HepG2 (cell line): ENCODE data around the gene ZNF597. TPM values are rescaled to one million over a fixed set of nuclear protein-coding genes. Genes with fewer than 3 reads are reported as not detected.
A peak's percentile ranks its signal among the peaks of the same experiment; 100 is the strongest.

ENCODE experiments used
- ATAC-seq: fragments of 200-7000 bp; cut with Tn5 transposase; 3 replicates; pipeline ENCODE4 v1.9.1; 2020; ENCODE audit warnings: mild to moderate bottlenecking, moderate library complexity
- BruUV-seq: library from RNA; stranded (reverse); fragments of 400-500 nt; replicated peaks from 2 replicates; lab custom pipeline; 2021; lab: Mats Ljungman, UMichigan
- CTCF ChIA-PET: fragments of 300-600 bp; formaldehyde crosslinking; extraction: SDS; loops from one replicate; lab custom pipeline; 2021; ENCODE audit warnings: low total read pairs, inconsistent platforms, low intra/inter-chr PET ratio; lab: Yijun Ruan, JAX
- POLR2A ChIA-PET: fragments of 350-600 bp; sonication (Branson Sonifier 250); formaldehyde crosslinking; loops from one replicate; lab custom pipeline; 2020; ENCODE audit warnings: antibody characterized with exemption, inconsistent platforms; lab: Yijun Ruan, JAX
- DNase-seq: peaks from one replicate; pipeline ENCODE4 v3.0.0-alpha.2; 2015; ENCODE audit warnings: low spot score
- FAIRE-seq: peaks from 3 replicates; lab custom pipeline; 2011; peaks lifted over from hg19 to GRCh38; lab: Jason Lieb, UNC
- H2AFZ ChIP-seq: one replicate; pipeline ENCODE4 v1.6.1; 2011; ENCODE audit warnings: low read length, inconsistent platforms
- H3K27ac ChIP-seq: fragments of 300-600 bp; 3 replicates; pipeline ENCODE4 v1.8.0; 2011; ENCODE audit warnings: mixed run types, mild to moderate bottlenecking, mixed read lengths, low read length, inconsistent platforms; ENCODE audit not compliant: insufficient read depth; ENCODE audit errors: extremely low read length
- H3K27me3 ChIP-seq, 2 experiments: fragments of 200-600 bp in 1 of 2; 2 replicates in 1 of 2; 3 replicates in 1 of 2; pipeline versions ENCODE4 v1.6.0 to v1.8.0; 2011; ENCODE audit warnings: low read length in 2 of 2, mild to moderate bottlenecking in 2 of 2, moderate library complexity in 2 of 2, inconsistent platforms in 1 of 2; ENCODE audit not compliant: insufficient read depth in 2 of 2, control insufficient read depth in 1 of 2
- H3K36me3 ChIP-seq, 2 experiments: fragments of 200-600 bp in 1 of 2; replicated peaks in 1 of 2; 2 replicates in 1 of 2; 3 replicates in 1 of 2; pipeline versions ENCODE4 v1.5.1 to v1.8.0; 2011; ENCODE audit warnings: low read length in 2 of 2, inconsistent platforms in 1 of 2; ENCODE audit not compliant: insufficient read depth in 2 of 2, control insufficient read depth in 1 of 2
- H3K4me1 ChIP-seq: 2 replicates; pipeline ENCODE4 v1.5.1; 2012; ENCODE audit warnings: low read length, inconsistent platforms; ENCODE audit not compliant: insufficient read depth
- H3K4me2 ChIP-seq: 2 replicates; pipeline ENCODE4 v1.6.0; 2011; ENCODE audit warnings: low read depth, low read length, inconsistent platforms
- H3K4me3 ChIP-seq, 3 experiments: fragments of 200-600 bp in 1 of 3; sonication (generic), shearing (Covaris generic) in 1 of 3; replicated peaks in 1 of 3; 2 replicates each; pipeline ENCODE4 v1.5.1; 2011 to 2016; ENCODE audit warnings: low read length in 3 of 3, inconsistent platforms in 2 of 3, low read depth in 2 of 3, mild to moderate bottlenecking in 2 of 3, control low read depth in 1 of 3, mixed read lengths in 1 of 3; ENCODE audit not compliant: insufficient read depth in 1 of 3
- H3K79me2 ChIP-seq: one replicate; pipeline ENCODE4 v1.6.1; 2011; ENCODE audit warnings: low read length, inconsistent platforms; ENCODE audit not compliant: insufficient read depth
- H3K9ac ChIP-seq: 2 replicates; pipeline ENCODE4 v1.6.0; 2011; ENCODE audit warnings: mild to moderate bottlenecking, low read depth, low read length, inconsistent platforms; ENCODE audit not compliant: insufficient read depth
- H3K9me3 ChIP-seq: 2 replicates; pipeline ENCODE4 v1.5.1; 2012; ENCODE audit warnings: mild to moderate bottlenecking, low read length
- H4K20me1 ChIP-seq: 2 replicates; pipeline ENCODE4 v1.6.0; 2011; ENCODE audit warnings: inconsistent platforms, mild to moderate bottlenecking, low read length, moderate library complexity; ENCODE audit not compliant: insufficient read depth
- ARNTL ChIP-seq: sonication (generic); formaldehyde crosslinking; IDR thresholded peaks from 2 replicates; pipeline ENCODE4 v1.4.0; 2020; ENCODE audit warnings: mild to moderate bottlenecking, missing genetic modification reagents
- HMG20A ChIP-seq: IDR thresholded peaks from 2 replicates; pipeline ENCODE4 v1.6.1; 2016; ENCODE audit warnings: borderline replicate concordance
- KLF9 ChIP-seq: IDR thresholded peaks from 2 replicates; pipeline ENCODE4 v1.6.1; 2016; ENCODE audit warnings: low read depth
- MAFF ChIP-seq: IDR thresholded peaks from 2 replicates; pipeline ENCODE4 v1.6.1; 2011; ENCODE audit warnings: low read depth, low read length, improper control_type of control experiment
- MAFK ChIP-seq, 2 experiments: IDR thresholded peaks in 1 of 2; conservative IDR thresholded peaks in 1 of 2; 2 replicates each; pipeline ENCODE4 v1.6.1; 2011; ENCODE audit warnings: improper control_type of control experiment in 2 of 2, low read length in 2 of 2
- MXI1 ChIP-seq: IDR thresholded peaks from 3 replicates; pipeline ENCODE4 v1.6.1; 2012; ENCODE audit warnings: low read depth, low read length, inconsistent platforms, borderline replicate concordance
- ZFX ChIP-seq: sonication (generic); formaldehyde crosslinking; IDR thresholded peaks from 2 replicates; pipeline ENCODE4 v1.4.0; 2020; ENCODE audit warnings: mild to moderate bottlenecking, low read depth, missing genetic modification reagents, moderate library complexity
- ZNF160 ChIP-seq: sonication (generic); formaldehyde crosslinking; IDR thresholded peaks from 2 replicates; pipeline ENCODE4 v1.8.0; 2022; ENCODE audit warnings: mild to moderate bottlenecking, inconsistent platforms, missing genetic modification reagents
- ZNF296 ChIP-seq: sonication (generic); formaldehyde crosslinking; conservative IDR thresholded peaks from 2 replicates; pipeline ENCODE4 v1.5.0; 2020; ENCODE audit warnings: mild to moderate bottlenecking, missing genetic modification reagents
- WGBS: methylation state at CpG from one replicate; pipeline ENCODE4 v1.1.6; 2017; ENCODE audit warnings: low lambda C conversion rate; 5-methylcytosine and 5-hydroxymethylcytosine counted together
- in situ Hi-C: cut with HindIII; loops from 2 replicates; pipeline ENCODE4 v1.10.0; 2017; ENCODE audit warnings: low pct_unique_long_range_greater_than_20kb; ENCODE audit not compliant: extremely low pct_ligation_motif_present
- intact Hi-C: fragments of 100-400 bp; cut with micrococcal nuclease; formaldehyde crosslinking; loops from one replicate; pipeline ENCODE4 v1.10.0; 2022; ENCODE audit not compliant: unreplicated experiment
- polyA plus RNA-seq, 8 experiments: library from polyadenylated mRNA; depleted of rRNA in 3 of 8; stranded (reverse) in 7 of 8; unstranded in 1 of 8; fragments of >200 nt; fragmentation: Illumina TruSeq in 4 of 8; extraction: Trizol in 4 of 8; gene quantifications; 2 replicates each; pipeline versions ENCODE4 v1.2.1 to v1.2.3, GENCODE V29; 2011 to 2016; ENCODE audit warnings: low read depth in 4 of 8, missing spikeins in 1 of 8, mixed read lengths in 1 of 8; ENCODE audit not compliant: insufficient read depth in 1 of 8
- total RNA-seq, 5 experiments: library from RNA; depleted of rRNA; stranded (reverse); fragments of >200 nt; fragmentation: Illumina TruSeq; extraction: Trizol; gene quantifications; 2 replicates each; pipeline ENCODE4 v1.2.3, GENCODE V29; 2016; ENCODE audit warnings: low read depth in 1 of 5
- TF ChIP-seq, protein P1 (sequence below): sonication (generic); formaldehyde crosslinking; IDR thresholded peaks from 2 replicates; pipeline ENCODE4 v1.8.0; 2022; ENCODE audit warnings: missing genetic modification reagents, mild to moderate bottlenecking, inconsistent platforms, borderline replicate concordance
- TF ChIP-seq, protein P2 (sequence below): sonication (generic); formaldehyde crosslinking; IDR thresholded peaks from 2 replicates; pipeline ENCODE4 v1.4.0; 2020; ENCODE audit warnings: missing genetic modification reagents, borderline replicate concordance

The ZNF597 gene
- total and polyA plus RNA-seq, 2 of the 13 experiments (the other 11 are each of a cell fraction or from before 2014, with no cell fraction given), result 1.3 to 2.4 TPM

DNA sequence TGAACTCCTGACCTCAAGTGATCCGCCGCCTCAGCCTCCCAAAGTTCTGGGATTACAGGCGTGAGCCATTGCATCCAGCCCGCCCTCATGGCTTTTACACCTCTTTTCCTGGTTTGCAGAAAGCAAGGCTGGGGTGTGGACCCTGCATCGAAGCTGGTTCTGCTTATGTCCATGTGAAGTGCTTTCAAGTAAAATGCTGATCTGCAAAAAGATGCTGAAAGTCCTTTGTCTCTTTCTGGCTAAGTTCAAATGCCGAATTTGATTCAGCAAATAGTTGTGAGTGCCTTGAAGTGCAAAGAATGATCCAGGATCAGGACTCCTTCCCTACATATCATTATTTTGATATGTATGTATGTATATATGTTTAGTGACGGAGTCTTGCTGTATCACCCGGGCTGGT, 17.3 kb upstream of the ZNF597 start:
- peaks cover 58% of the 10 kb centered on the region for H3K4me1 ChIP-seq
- CTCF ChIA-PET, result no interaction called here
- FAIRE-seq, result no peak

DNA sequence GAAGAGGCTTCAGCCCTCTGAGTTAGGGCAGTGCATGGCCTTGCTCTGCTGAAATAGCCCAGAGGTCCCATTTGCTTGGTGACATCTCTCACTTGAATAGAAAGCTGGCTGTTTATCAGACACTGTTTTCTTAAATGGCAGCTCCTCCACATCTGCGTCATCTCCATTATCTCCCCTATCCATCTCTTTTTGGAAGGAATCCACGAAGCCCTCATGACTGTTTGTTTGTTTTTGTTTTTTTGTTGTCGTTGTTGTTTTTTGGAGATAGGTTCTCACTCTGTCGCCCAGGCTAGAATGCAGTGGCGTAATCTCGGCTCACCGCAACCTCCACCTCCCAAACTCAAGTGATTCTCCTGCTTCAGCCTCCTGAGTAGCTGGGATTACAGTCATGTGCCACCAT, 16.8 kb upstream of the ZNF597 start:
- Histone ChIP-seq H3K4me3 (peak overlapping the region; percentile 74 to 93 (median 92); a peak in 4 of 6 replicates), H4K20me1 (peaks cover 50% of the 10 kb centered on the region), H3K9me3 (no peaks in the 10 kb centered on the region), H3K27me3 (no peaks in the 10 kb centered on the region; a peak in 1 of 5 replicates), H3K36me3 (no peaks in the 10 kb centered on the region; a peak in 1 of 5 replicates), H3K79me2 (peaks cover 66% of the 10 kb centered on the region), H3K4me2 (peak overlapping the region; percentile 91), H3K9ac (peak overlapping the region; percentile 56; the same call in 1 of the 2 replicates), H3K27ac (peak overlapping the region; percentile 91), H2AFZ (no peak overlapping the region), H3K4me1 (peaks cover 60% of the 10 kb centered on the region)
- ATAC-seq (no peak), FAIRE-seq (no peak), DNase-seq (no peak)
- ChIA-PET CTCF (no interaction called here), POLR2A (no interaction called here)
- in situ Hi-C loops, result no loop called here
- WGBS, result 83% methylated on average over 7 of the region's 7 CpGs
- TF ChIP-seq ZNF296 (CRISPR knock-in tag) (no peak), MXI1 (no peak), HMG20A (CRISPR knock-in tag) (no peak), ZNF160 (CRISPR knock-in tag) (no peak), ZFX (no peak), KLF9 (CRISPR knock-in tag) (no peak)
- TF ChIP-seq, protein P1, sequence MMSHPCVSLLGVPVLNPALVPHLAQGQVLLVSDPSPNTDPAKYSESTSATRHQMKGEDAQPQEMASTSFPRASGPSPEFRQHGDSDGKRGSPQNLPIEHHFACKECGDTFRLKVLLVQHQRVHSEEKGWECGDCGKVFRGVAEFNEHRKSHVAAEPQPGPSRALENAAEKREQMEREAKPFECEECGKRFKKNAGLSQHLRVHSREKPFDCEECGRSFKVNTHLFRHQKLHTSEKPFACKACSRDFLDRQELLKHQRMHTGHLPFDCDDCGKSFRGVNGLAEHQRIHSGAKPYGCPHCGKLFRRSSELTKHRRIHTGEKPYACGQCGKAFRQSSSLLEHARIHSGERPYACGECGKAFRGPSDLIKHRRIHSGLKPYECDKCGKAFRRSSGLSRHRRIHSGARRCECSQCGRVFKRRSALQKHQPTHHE (CRISPR knock-in tag), result no peak
- BruUV-seq, result no TSS peak
- intact Hi-C loops, result no loop called here

More for the DNA sequence above, 17.3 kb upstream of the ZNF597 start:
- BruUV-seq, result no TSS peak
- H3K9ac ChIP-seq, result no peak overlapping the region
- peaks cover 55% of the 10 kb centered on the region for H4K20me1 ChIP-seq
- H3K4me3 ChIP-seq, result no peak overlapping the region
- no peaks in the 10 kb centered on the region; a peak in 1 of 5 replicates for H3K27me3 ChIP-seq
- peak; percentile 70 for TF ChIP-seq MAFF
- TF ChIP-seq ARNTL (CRISPR knock-in tag), result no peak
- TF ChIP-seq MAFK (conservative IDR thresholded peaks at IDR 0.05 in 1 of 2, IDR thresholded peaks at IDR 0.05 in 1 of 2; ENCODE audit: low read length in 2 of 2), result peak; percentile 60 to 79
- TF ChIP-seq, protein P2, sequence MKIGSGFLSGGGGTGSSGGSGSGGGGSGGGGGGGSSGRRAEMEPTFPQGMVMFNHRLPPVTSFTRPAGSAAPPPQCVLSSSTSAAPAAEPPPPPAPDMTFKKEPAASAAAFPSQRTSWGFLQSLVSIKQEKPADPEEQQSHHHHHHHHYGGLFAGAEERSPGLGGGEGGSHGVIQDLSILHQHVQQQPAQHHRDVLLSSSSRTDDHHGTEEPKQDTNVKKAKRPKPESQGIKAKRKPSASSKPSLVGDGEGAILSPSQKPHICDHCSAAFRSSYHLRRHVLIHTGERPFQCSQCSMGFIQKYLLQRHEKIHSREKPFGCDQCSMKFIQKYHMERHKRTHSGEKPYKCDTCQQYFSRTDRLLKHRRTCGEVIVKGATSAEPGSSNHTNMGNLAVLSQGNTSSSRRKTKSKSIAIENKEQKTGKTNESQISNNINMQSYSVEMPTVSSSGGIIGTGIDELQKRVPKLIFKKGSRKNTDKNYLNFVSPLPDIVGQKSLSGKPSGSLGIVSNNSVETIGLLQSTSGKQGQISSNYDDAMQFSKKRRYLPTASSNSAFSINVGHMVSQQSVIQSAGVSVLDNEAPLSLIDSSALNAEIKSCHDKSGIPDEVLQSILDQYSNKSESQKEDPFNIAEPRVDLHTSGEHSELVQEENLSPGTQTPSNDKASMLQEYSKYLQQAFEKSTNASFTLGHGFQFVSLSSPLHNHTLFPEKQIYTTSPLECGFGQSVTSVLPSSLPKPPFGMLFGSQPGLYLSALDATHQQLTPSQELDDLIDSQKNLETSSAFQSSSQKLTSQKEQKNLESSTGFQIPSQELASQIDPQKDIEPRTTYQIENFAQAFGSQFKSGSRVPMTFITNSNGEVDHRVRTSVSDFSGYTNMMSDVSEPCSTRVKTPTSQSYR (CRISPR knock-in tag), result no peak
- peak overlapping the region; percentile 91 for H3K4me2 ChIP-seq
- H3K27ac ChIP-seq, result no peak overlapping the region
- H2AFZ ChIP-seq, result no peak overlapping the region
- peaks cover 0 to 4% of the 10 kb centered on the region in 2 experiments; a peak in 3 of 5 replicates for H3K36me3 ChIP-seq
- DNase-seq (no peak), ATAC-seq (no peak)
- H3K79me2 ChIP-seq, result peaks cover 71% of the 10 kb centered on the region
- H3K9me3 ChIP-seq, result no peaks in the 10 kb centered on the region
- POLR2A ChIA-PET, result no interaction called here
- intact Hi-C loops (no loop called here), in situ Hi-C loops (no loop called here)
- WGBS, result 88% methylated on average over 8 of the region's 8 CpGs
